NAMALWA (cell line): ENCODE results near the gene DPPA2.
"Not testable (repeated sequence)": the region's sequence is repeated elsewhere in the genome, so short reads cannot be mapped to it uniquely, and the experiment has no call there.

Experiments used
- DNase-seq: peaks from one replicate; pipeline ENCODE4 v3.0.0-alpha.2; 2015; ENCODE audit warnings: low spot score

The DPPA2 gene

GRCh38 chr3:109316162-109316730, at the start of gene DPPA2:
TSS of gene DPPA2 (minus strand) at chr3:109316517. CDS start at chr3:109314542, 1,975 bp downstream.
- no peak for DNase-seq

DNA sequence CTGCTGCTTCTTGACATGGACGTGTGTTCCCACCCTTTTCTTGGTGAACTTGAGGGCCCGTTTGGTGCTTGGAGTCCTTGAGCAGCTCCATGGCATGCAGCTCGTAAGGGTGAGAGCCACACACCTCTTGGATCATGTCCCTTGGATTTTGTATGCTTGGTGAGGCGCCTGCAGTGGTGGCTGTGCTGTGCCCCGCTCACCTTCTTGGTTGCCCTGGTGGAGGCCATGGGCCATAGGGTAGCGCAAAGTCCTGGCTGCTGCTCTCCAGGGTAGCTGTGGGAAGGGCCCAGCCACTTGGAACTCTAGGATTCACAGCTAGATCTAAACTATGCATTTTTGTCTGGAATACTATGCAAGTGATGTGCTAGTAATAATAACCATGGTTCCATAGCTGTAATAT, 47.8 kb upstream of the DPPA2 start:
- no peak for DNase-seq

- no peak for DNase-seq
Observed at GRCh38 chr3:109363634-109364033, 47.3 kb upstream of the DPPA2 start.

- DNase-seq, result no peak
Observed at GRCh38 chr3:109362823-109363222, 46.5 kb upstream of the DPPA2 start.

DNA sequence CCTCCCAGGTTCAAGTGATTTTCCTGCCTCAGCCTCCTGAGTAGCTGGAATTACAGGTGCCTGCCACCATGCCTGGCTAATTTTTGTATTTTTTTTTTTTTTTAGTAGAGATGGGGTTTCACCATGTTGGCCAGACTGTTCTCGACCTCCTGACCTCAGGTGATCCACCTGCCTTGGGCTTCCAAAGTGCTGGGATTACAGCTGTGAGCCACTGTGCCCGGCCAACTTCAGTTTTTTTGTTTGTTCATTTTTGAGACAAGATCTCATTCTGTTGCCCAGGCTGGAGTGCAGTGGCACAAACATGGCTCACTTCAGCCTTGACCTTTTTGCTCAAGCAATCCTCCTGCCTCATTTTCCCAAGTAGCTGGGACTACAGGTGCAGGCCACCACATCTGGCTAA, 42.5 kb upstream of the DPPA2 start:
- not testable (repeated sequence) for DNase-seq

- DNase-seq, result no peak
Observed at GRCh38 chr3:109356442-109357155, 40.3 kb upstream of the DPPA2 start.

GRCh38 chr3:109355625-109356441, 39.5 kb upstream of the DPPA2 start:
- no peak for DNase-seq

GRCh38 chr3:109353057-109353456, 36.7 kb upstream of the DPPA2 start:
- DNase-seq, result no peak

- DNase-seq, result no peak
Observed at GRCh38 chr3:109351231-109351630, 34.9 kb upstream of the DPPA2 start.

DNA sequence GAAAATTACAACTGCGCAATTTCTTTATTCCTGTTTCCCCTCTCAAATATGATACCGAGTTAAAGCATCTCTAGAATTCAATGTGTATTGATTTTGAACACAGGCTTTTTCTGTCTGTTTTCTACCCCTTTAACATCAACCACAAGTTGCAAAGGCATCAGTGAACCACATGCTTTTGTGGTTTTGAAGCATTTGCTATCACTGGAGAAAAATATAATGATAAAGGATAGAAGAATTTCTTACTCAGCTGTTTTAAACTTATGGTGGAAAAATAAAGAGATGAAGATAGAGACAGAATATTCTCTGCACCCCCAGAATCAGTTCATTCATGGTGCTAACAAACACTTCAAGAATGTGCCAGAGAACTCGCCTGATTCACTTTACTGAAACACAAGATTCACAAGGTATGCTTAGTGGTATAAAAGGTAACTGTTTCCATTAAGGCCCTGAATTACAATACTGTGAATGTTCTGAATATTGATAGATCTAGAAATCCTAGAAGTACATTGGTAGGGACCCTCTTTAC, 30.5 kb upstream of the DPPA2 start:
- no peak for DNase-seq

DNA sequence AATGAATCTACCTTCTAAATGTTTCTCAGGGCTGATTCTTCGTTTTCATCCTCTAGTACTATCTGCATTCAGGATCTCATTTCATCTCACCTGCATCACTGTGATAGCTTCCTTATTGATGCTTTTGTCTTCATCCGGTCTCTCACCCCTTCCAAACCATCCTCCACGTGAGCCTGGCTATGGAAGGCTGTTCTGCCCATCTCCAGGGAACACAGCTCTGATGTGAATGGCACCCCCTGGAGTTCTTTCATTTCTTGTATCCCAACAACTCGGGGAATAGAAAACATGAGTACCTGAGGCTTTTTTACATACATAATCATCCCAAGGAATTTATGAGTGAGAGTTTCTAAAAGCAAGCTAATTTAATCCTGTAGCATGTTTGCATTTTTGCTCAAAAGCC, 29.8 kb upstream of the DPPA2 start:
- no peak for DNase-seq

GRCh38 chr3:109339714-109340648, 23.7 kb upstream of the DPPA2 start:
- DNase-seq, result no peak

DNA sequence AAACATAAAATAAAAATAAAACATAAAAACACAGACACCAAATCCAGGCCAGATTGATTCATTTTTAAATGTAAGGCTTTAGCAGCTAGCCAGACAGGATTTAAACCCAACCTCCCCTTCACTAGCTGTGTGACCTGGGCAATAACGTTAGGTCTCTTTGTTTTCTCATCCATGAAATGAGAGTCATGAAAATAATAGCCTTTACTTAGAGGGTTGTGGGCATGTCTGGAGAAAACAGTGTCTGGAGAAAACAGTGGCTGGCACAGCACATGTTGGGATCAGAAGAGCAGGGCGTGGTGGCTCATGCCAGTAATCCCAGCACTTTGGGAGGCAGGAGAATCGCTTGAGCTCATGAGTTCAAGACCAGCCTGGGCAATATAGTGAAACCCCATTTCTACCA, 22.9 kb upstream of the DPPA2 start:
- no peak for DNase-seq

- DNase-seq, result no peak
Observed at GRCh38 chr3:109338322-109338721, 22.0 kb upstream of the DPPA2 start.

GRCh38 chr3:109337393-109337792, 21.1 kb upstream of the DPPA2 start, which contains the start of gene DPPA4:
TSS of gene DPPA4 (minus strand) at chr3:109337546. CDS start at chr3:109337517, 29 bp downstream.
- no peak for DNase-seq

DNA sequence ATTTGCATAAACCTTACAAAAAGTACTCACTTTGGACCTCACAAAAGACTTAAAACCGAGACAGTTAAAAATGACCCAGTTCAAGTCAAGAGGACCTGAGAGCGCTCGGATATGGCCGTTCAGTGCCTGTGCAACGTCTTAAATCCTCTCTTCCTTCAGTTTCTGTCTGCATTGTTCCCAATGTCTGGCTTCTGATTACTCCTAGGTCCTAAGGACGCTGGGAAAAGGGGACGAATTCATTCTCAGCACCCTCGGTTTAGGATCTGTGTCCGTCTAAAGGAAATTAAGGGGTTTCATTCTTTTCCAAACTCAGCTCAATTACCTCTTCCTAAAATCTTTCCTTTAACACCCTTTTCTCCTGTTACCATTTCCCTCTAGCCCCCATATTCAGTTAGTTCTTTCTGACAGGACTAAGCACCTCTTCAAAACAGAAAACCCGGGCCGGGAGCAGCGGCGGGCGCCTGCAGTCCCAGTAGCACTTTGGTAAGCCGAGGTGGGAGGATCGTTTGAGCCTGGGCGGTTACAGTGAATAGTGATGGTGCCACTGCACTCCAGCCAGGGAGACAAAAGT, 20.1 kb upstream of the DPPA2 start:
- DNase-seq, result no peak

GRCh38 chr3:109334572-109334971, 18.3 kb upstream of the DPPA2 start:
- no peak for DNase-seq

- DNase-seq, result no peak
Observed at GRCh38 chr3:109331692-109332091, 15.4 kb upstream of the DPPA2 start.

- no peak for DNase-seq
Observed at GRCh38 chr3:109330405-109330804, 14.1 kb upstream of the DPPA2 start.

- no peak for DNase-seq
Observed at GRCh38 chr3:109328202-109328601, 11.9 kb upstream of the DPPA2 start.

DNA sequence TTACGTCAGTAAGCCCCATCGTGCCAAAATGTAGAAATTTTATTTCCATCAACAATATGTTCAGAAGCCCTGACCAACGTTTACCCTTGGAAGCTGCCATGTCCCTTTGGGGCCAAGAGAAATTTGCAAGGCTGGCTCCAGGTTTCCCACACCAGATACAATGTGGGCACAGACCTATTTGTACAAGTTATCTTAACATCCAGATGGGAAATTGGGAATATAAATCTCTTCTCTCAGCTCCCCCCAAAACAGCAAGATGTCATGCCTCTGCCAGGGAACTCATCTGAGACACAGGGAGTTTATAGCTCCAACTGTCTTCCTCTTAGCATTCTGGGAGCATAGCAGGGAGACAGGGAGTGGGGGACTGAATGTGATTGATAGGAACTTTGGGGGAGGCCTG, 9.3 kb upstream of the DPPA2 start:
- DNase-seq, result no peak
